Measurements from ENCODE around the gene TCF7L1. TPM values are rescaled to one million over a fixed set of nuclear protein-coding genes. Genes with fewer than 3 reads are reported as not detected.
"Not testable (repeated sequence)": the region's sequence is repeated elsewhere in the genome, so short reads cannot be mapped to it uniquely, and the experiment has no call there.

The TCF7L1 gene
- total RNA-seq, 1 experiment from 2014 or later, result not detected

DNA sequence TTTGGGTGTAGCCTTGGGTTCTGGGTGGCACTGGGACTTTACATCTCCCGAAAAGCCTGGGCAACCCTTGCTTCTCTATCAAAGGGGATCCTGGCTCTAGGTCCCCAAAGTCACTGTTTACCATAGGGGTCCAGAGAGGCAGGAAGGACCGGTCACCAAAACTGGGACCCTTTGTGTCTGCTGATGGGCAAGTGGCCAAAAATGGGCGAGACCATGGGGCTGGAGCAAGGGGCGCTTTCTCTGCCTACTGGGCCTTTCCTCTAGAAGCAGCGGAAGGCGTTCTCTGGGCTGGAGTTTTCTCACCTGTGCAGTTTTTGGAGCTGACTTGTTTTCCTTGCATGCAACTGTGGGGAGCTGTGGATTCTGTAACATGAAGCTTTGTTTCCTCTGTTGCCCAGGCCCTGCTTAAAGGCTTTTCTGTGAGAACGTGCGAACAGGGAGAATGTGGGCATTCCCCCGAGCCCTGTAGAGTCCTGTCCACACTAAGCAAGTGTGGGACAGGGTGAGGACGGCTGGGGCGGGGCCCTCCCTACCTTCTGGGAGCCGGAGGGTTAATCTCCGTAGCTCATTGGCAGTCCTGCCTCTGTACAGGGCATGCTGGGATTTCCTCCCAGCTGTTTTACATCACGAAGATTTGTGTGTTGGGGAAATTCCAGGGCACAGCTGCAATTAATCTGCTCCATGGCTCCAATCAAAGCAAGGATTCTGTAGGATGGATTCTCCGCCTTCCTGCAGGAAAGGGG lies 144.4 kb downstream of the TCF7L1 start:
- peak; percentile 59 for DNase-seq (ENCODE audit: low spot score)

DNA sequence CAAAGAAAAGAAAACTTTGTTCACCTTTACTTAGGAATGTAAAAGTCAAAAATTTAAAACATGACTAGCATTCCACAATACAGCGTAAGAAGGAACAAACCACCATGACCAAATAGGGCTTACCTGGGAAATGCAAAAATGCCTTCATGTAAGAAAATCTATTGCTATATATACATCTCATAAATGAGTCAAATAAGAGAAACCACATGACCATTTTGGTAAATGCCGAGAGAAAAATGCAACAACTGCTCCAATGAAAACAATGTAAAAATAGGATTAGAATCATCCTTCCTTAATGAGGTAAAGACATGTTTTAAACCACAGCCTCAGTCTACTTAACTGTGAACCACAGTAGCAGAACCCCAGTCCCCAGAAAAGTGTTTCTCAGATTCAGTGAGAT lies 145.2 kb downstream of the TCF7L1 start:
- peak; percentile 49 for DNase-seq (ENCODE audit: low spot score)

DNA sequence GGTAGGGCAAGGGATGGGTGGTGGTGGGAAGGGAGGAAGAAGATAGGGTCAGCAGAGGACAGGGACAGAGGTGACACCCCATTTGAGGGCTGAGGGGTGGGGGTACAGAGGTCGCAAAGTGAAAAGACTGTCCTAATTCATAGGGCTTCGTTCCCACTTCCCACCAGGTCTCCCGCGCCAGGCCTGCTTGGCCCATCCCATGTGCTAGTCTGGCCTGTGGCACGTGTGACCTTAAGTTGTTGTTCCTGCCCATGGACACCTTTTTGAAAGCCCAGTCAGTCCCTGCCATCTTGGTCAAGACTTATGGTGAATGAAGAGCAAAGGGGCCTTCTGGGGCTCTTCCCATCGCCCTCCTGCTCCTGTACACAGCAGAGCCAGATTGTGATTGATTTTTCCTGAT lies 148.4 kb downstream of the TCF7L1 start:
- no peak for DNase-seq (ENCODE audit: low spot score)

DNA sequence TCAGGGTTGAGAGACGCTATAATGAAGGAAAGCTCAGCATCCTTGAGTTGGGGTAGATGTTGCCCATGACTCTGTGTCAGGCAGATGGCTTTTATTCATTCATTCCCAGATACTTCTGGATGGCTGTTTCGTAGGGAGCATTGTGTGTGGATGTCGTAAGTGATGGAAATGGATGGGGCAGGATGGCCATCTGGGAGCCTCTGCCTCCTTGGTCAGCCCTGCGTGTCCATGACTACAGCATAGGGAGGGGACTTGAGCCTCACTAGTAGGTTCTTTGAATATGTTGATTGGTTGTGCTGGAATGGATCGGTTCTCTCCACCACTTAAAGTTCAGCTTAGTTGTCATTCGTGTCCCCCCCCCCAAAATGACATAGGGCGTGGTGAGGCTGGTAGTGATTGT lies 149.7 kb downstream of the TCF7L1 start:
- no peak for DNase-seq (ENCODE audit: low spot score)

DNA sequence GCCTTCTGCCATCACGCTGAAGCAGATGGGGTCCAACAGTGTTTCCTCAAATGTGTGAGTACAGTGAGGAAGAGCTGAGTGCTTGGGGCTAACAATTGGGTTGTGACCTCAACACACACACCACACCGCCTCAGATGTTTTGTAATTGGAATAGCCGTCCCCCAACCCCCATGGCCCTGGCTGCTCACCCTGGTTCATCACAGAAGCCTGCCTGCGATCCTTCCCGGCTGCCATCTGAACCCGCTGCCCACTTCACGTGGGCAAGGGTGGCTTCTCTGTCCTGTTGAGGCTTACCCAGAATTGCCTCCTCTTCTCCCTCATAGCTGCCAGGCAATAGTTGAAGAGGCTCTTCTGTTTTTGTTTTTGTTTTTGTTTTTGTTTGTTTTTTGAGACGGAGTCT lies 150.4 kb downstream of the TCF7L1 start:
- no peak for DNase-seq (ENCODE audit: low spot score)

DNA sequence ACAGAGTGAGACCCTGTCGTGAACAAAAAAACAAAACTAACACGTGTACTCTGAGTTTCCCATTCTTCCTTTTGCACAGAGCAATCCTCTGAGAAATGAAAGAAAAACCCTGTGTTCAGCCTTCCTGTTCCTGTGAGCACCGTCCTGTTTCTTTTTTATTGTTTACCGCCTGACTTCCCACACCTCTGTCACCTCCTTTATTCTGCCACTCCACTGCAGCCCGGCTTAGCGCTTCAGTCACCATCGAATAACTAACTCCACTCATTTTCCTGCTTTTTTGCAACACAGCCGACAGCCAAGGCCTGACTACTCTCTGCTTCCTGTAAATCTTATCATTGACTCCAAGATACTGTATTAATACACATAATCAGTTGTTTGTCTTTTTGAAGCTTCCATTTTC lies 153.7 kb downstream of the TCF7L1 start:
- DNase-seq (ENCODE audit: low spot score), result no peak

DNA sequence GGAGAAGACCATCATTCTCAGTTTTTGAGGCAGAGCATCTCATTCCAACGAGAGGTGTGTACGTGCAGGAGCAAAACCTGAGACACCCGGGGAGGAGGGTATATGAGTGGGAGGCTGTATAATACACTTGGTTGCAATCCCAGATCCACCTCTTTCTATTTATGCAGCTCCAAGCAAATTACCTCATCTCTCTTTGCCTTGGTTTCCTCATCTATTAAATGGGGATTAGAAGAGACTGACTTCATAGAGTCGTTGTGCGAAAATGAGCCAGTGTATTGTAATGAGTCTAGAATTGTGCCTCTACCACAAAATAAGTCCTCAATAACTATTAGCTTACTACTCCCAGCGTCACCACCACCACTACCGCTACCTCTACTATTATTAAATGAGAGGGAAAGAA lies 154.5 kb downstream of the TCF7L1 start:
- no peak for DNase-seq (ENCODE audit: low spot score)

DNA sequence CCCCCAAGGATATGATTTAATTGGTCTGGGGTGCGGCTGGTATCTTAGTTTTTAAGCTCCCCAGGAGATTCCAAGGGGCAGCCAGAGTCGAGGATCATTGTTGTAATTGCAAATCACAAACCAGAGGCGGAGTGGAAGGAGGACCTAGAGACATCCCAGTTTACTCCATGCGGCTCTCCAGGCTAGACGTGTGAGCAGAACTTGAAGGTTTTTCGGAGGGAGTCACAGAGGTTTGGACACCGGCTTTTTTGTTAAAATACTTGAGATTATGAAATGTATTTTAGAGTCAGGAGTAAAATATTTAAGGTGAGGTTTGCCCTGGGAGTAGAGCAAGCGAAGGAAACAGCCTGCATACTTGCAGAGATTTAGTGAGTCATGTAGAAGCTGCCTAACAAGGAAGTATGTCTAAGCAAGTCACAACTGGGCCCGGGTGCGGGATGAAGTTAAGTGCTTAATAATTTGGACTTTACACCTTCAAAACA lies 155.1 kb downstream of the TCF7L1 start:
- peak; percentile 67 for DNase-seq (ENCODE audit: low spot score)

DNA sequence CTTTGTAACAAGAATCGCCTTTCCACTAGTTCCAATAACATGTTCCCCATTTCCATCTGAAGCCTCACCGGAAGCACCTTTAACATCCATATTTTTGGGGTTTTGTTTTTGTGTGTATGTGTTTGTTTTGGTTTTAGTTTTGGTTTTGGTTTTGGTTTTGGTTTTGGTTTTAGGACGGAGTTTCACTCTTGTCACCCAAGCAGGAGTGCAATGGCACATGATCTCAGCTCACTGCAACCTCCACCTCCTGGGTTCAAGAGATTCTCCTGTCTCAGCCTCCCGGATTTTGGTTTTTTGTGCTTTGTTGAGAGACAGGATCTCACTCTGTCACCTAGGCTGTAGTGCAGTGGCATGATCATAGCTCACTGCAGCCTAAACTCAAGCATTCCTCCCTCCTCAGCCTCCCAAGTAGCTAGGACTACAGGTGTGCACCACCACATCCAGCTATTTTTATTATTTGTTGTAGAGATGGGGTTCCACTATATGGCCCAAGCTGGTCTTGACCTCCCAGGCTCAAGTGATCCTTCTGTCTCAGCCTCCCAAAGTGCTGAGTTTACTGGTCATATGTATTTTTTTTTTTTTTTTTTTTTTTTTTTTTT lies 158.3 kb downstream of the TCF7L1 start:
- no peak for DNase-seq (ENCODE audit: low spot score)

DNA sequence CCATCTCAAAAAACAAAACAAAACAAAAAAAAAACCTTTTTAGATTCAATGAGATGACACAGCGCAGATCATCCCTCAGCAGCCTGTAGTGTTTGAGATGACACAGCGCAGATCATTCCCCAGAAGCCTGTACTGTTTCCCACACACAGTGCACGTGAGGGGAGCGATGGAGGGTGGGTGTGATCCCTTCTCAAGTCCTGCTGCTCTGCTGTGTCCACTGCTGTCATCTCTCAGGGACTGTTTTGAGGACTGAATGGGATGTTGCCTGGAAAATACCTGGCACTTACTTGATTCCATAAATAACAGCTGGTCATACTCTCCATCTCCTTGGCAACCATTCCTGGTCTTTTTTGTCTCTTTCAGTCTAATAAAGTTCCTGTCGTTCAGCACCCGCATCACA lies 168.9 kb downstream of the TCF7L1 start:
- no peak for DNase-seq (ENCODE audit: low spot score)

DNA sequence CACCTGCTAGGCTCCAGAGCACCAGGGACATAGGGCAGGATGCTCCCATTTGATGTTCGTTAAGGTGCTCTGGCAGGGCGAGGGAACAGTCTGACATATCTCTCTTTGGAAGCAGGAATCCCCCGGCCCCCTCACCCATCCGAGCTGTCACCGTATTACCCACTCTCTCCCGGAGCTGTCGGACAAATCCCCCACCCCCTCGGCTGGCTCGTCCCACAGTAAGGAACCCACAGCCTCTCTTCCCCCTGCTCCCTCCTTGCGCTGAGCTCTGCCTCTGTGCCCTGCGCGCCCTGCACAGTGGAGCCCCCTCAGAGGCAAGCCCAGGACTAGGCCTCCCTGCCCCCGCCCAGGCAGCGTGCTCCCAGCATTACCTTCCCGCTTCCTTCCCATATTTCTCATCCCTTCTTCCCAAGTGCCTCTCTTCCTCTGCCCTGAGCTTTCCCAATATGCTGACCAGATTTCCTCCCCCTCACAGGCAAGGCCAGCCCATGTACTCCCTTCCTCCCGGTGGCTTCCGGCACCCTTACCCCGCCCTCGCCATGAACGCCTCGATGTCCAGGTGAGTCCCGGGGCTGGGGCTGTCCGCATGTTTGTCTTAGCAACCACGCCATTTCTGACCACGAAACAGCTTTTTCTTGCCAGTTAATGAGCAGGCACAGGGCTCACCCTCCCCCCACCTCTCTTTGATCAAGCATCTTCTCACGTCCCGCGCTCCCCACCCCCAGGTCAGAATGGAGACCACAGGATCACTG lies 170.8 kb downstream of the TCF7L1 start:
- no peak for DNase-seq (ENCODE audit: low spot score)

DNA sequence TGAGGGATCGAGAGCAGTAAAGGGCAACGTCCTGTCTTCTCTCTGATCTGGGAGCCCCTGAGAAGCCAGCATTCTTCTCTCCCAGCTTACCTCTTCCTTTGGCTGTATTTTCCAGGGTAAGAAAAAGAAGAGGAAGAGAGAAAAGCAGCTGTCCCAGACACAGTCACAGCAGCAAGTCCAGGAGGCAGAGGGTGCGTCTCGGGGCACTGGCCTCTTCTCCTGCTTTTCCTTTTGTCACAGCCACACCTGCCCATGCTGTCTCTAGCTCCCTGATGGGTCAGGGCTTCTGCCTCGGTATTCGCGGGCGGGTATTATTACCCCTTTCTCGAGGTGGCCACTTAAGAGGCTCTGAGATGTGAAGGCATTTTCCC lies 174.3 kb downstream of the TCF7L1 start:
- DNase-seq (ENCODE audit: low spot score), result no peak

DNA sequence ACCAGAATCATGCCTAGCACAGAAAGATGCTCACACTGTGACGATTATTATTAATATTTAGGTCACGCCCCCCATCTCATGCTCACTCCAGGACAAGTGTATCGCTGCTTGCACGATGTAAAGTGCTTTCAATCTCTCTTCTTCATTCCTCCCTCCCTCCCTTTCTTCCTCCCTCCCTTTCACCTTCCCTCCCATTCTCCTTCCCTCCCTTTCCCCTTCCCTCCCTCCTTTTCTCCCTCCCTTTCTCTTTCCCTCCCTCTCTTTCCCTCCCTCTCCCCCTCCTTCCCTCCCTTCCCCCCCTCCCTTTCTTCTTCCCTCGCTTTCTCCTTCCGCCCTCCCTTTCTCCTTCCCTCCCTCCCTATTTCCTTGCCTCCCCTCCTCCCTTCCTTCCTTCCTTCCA lies 175.0 kb downstream of the TCF7L1 start:
- no peak for DNase-seq (ENCODE audit: low spot score)

DNA sequence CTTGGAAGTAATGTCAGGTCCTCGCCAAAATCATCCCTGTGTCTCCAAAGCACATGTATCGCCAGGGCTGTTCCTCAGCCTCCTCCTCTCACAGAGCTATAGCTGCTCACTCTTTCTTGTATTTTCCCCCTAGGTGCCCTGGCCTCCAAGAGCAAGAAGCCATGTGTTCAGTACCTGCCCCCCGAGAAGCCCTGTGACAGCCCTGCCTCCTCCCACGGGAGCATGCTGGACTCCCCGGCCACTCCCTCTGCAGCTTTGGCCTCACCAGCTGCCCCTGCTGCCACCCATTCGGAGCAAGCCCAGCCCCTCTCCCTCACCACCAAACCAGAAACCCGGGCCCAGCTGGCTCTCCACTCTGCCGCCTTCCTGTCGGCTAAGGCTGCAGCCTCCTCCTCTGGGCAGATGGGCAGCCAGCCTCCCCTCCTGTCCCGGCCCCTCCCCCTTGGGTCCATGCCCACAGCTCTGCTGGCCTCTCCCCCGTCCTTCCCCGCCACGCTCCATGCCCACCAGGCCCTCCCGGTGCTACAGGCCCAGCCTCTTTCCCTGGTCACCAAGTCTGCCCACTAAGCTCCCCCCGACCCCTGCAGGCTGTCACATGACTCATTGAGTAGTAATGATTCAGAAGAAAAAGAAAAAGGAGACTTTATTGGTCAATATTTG lies 175.8 kb downstream of the TCF7L1 start:
- peak; percentile 71 for DNase-seq (ENCODE audit: low spot score)

DNA sequence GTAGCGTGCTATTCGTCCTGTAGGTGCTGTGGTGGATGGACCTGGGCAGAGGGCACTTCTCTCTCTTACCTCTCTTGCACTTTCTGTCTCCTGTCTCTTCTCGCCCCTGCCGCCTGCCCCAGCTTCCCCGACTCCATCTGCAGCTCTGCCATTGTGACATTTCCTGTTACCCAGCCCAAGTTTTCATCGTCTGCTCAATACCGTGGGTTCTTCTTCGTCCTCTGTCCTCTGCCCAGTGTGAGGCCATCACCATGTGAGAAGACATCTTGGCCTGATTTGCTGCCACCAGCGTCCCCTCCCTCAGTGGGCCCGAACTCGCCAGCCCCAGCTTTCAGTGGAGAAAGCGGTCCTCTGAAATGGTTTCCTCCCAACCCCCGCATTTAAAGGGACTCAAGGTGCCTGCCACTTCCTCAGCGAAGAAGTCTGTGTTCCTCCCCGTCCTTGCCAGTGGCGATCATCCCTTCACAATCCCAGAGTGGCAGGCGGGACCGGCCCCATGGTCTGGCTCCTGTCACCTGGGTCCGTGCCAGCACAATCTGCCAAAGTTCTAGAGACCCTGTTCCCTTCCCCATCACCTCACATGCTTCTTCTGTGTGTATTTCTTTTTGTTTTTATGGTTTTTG lies 176.6 kb downstream of the TCF7L1 start:
- DNase-seq (ENCODE audit: low spot score), result no peak

DNA sequence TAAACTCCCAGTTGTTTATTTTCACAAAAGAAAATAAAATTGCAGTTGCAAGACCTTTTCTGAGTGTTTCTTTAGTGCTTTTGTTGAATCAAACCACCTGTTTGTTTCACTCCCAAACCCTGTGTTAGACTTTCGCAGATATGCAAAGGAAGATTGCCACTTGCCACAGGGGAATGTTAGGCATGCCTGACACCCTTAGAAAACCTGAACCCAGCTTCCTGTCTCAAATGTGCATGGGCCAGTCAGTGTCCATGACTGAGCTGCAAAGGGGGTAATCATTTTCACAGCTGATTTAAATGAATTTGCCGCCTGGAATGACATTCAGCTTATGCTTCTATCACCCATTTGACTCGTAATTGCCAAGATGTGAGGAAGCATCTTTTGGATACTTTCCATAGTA lies 177.1 kb downstream of the TCF7L1 start:
- DNase-seq (ENCODE audit: low spot score), result no peak

DNA sequence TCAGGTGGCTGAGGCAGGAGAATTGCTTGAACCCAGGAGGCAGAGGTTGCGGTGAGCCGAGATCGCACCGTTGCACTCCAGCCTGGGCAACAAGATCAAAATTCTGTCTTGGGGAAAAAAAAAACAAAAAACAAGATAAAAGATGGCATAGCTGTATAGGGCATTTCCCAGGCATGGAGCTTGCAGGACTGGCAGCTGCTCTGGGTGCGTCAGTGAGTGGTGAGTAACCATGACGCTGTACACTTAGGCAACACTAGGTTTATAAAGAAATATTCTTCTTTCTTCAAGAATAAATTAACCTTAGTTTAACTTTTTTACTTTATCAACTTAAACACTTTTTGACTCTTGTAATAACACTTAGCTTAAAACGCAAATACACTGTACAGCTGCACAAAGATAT lies 179.2 kb downstream of the TCF7L1 start:
- DNase-seq (ENCODE audit: low spot score), result peak; percentile 57

DNA sequence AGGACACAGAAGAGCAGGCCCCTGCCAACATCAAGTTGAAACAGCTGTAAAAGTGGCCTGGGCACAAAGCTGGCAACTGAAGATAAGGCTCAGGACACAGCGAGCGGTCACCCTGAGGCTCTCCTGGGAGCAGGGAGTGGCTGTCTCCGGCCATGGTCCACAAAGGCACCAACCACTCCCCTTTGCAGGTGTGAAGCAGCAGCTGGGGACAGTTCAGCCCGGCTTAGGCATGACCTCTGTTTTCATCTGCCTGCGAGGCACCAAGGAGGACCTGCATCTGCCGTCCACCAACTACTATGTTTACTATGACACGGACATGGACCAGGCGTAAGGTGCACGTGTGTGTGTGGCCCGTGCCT lies 181.7 kb downstream of the TCF7L1 start:
- no peak for DNase-seq (ENCODE audit: low spot score)

DNA sequence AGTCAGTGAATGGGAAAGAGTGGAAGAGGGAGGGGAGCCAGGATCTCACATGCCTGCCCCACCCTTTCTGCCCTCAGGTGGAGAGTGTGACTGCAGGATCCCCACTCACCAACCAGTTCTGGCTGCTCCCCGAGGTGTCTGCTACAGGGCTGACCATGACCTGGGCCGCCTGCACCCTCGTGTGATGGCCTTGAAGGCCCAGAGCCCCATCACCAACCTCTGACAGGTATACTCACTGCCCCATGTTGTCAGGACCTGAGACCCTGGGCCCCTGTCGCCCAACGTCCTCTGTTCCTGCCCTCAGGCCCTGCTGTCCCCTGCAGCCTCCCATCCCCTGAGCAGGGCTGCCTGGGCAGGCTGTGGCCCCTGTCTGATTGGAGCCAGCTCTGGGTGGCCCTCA lies 182.7 kb downstream of the TCF7L1 start:
- not testable (repeated sequence) for DNase-seq (ENCODE audit: low spot score)

DNA sequence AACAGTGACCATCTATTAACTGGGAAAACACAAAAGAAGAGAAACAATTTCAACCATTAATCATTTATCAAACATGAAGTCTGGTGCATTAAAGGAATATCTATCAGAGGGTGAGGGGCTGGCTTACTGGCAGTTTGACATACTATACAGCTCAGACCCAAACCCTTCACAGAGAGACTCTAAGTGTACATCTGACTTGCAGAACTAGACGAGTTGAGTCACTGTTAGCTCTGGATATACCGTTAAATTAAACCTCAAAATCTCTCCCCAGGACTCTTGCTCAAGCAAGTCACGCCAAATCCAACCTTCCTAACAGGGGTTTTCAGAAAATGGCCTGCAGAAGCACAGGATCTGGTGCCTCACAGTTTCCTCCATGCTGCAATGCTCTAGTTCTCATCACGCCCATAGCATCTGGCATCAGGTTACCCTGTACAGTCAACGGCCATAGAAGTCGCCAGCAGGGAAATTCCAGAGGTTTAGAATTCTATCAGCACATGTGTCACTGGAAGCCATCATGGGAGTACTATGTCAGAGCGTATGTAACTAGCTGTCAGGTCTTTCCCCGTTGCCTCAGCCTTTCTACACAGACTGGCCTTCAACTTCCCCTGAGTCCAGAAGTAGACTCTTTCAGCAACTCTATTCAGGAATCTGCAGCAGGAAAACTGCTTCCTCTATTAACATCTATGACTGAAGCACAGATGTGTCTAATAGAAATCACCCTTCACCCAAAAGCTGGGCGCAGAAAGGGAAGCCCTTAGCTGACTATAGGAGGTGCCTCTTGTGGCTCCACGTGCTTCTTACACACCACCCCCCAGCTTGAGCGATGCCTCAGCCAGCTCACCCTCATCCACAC lies 185.3 kb downstream of the TCF7L1 start:
- no peak for DNase-seq (ENCODE audit: low spot score)

DNA sequence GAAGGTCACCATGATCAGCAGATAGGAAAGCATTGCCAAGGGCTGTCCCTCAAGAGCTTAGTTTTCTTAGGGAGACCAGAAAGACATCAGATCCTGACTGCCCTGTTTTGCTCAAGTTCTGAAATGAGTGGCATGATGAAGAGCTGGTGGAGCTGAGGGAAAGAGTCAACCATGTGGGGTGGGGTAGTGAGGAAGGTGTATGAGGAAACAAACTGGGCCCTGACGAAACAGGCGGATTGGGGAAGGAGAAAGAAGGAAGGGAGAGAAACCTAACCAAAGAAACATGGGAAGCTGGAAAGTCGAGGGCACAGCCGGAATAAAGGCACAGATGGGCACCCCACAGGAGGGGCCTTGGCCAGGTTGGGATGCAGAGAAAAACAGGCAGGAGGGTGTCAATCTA lies 186.6 kb downstream of the TCF7L1 start:
- DNase-seq (ENCODE audit: low spot score), result no peak

Data from A172 (cell line).